22Rv1 (cell line): ENCODE results near the gene TMEM259.

Experiments
- ZFX ChIP-seq: fragments of 450-650 bp; IDR thresholded peaks from 2 replicates; pipeline ENCODE4 v1.6.1; 2017; ENCODE audit warnings: antibody characterized with exemption, borderline replicate concordance
- TF ChIP-seq, protein P1 (sequence below): fragments of 450-650 bp; IDR thresholded peaks from 2 replicates; pipeline ENCODE4 v1.5.1; 2017; ENCODE audit warnings: mild to moderate bottlenecking

- TF ChIP-seq, protein P1, sequence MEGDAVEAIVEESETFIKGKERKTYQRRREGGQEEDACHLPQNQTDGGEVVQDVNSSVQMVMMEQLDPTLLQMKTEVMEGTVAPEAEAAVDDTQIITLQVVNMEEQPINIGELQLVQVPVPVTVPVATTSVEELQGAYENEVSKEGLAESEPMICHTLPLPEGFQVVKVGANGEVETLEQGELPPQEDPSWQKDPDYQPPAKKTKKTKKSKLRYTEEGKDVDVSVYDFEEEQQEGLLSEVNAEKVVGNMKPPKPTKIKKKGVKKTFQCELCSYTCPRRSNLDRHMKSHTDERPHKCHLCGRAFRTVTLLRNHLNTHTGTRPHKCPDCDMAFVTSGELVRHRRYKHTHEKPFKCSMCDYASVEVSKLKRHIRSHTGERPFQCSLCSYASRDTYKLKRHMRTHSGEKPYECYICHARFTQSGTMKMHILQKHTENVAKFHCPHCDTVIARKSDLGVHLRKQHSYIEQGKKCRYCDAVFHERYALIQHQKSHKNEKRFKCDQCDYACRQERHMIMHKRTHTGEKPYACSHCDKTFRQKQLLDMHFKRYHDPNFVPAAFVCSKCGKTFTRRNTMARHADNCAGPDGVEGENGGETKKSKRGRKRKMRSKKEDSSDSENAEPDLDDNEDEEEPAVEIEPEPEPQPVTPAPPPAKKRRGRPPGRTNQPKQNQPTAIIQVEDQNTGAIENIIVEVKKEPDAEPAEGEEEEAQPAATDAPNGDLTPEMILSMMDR = no peak
- no peak for TF ChIP-seq ZFX
These were observed 44.7 kb upstream of the TMEM259 start for GRCh38 chr19:1065606-1066109.
